Stomach smooth muscle (tissue), 2 donors: ENCODE results near the gene ASTN2.

Experiments
- H3K27ac ChIP-seq: one replicate; pipeline ENCODE4 v1.7.0; 2013; ENCODE audit warnings: mild to moderate bottlenecking, low read length, inconsistent platforms
- H3K27me3 ChIP-seq, 2 donors: one replicate each; pipeline ENCODE4 v1.7.0; 2013; ENCODE audit warnings: low read length in 2 of 2; ENCODE audit not compliant: insufficient read depth in 2 of 2, control insufficient read depth in 1 of 2
- H3K36me3 ChIP-seq, 2 donors: one replicate each; pipeline ENCODE4 v1.7.0; 2013; ENCODE audit warnings: low read length in 2 of 2; ENCODE audit not compliant: control insufficient read depth in 2 of 2, insufficient read depth in 2 of 2
- H3K4me1 ChIP-seq: one replicate; pipeline ENCODE4 v1.7.0; 2013; ENCODE audit warnings: low read length; ENCODE audit not compliant: control insufficient read depth, insufficient read depth
- H3K4me3 ChIP-seq, 2 donors: one replicate each; pipeline ENCODE4 v1.7.0; 2013; ENCODE audit warnings: low read length in 2 of 2
- H3K9ac ChIP-seq, 2 donors: one replicate each; pipeline ENCODE4 v1.7.0; 2013; ENCODE audit warnings: low read length in 2 of 2, mild to moderate bottlenecking in 1 of 2
- H3K9me3 ChIP-seq, 2 donors: one replicate each; pipeline ENCODE4 v1.7.0; 2013; ENCODE audit warnings: low read length in 2 of 2; ENCODE audit not compliant: control insufficient read depth in 2 of 2
- donor health status: healthy.
- donor health status: Pancreatic carcinoma.

Gene ASTN2

GRCh38 chr9:117278020-117278419, 136.8 kb downstream of the ASTN2 start:
- Histone ChIP-seq H3K4me3 (no peak overlapping the region), H3K9ac (no peak overlapping the region), H3K36me3 (no peaks in the 10 kb centered on the region), H3K4me1 (no peaks in the 10 kb centered on the region), H3K27me3 (no peaks in the 10 kb centered on the region), H3K27ac (no peak overlapping the region), H3K9me3 (peaks cover 0 to 3% of the 10 kb centered on the region in 2 donors)

DNA sequence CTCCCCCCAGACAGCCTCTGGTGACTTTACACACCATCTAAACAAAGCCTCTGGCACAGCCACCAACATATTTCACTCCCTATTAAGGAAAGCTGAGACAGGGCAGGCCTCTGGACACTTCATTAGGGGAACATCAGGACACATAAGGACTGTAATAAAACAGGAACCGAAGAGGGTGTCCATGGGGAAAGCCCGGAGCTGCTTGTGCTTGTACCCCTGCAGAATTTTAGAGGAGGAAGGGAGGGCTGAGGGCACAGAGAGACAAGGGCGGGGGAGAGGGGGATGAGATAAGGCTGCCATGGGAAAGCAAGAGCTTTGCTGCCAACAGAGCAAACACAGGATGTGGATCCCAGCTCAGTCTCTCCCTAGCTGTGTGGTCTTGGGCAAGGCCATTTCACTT, 138.4 kb downstream of the ASTN2 start:
- no peak overlapping the region for H3K4me3 ChIP-seq
- no peak overlapping the region for H3K27ac ChIP-seq
- no peaks in the 10 kb centered on the region for H3K27me3 ChIP-seq
- H3K4me1 ChIP-seq = no peaks in the 10 kb centered on the region
- no peak overlapping the region for H3K9ac ChIP-seq
- H3K36me3 ChIP-seq = no peaks in the 10 kb centered on the region
- peaks cover 0 to 3% of the 10 kb centered on the region in 2 donors for H3K9me3 ChIP-seq

GRCh38 chr9:117273612-117274011, 141.2 kb downstream of the ASTN2 start:
- H3K9ac ChIP-seq = no peak overlapping the region
- H3K36me3 ChIP-seq = no peaks in the 10 kb centered on the region
- no peak overlapping the region for H3K4me3 ChIP-seq
- peaks cover 0 to 3% of the 10 kb centered on the region in 2 donors for H3K9me3 ChIP-seq
- H3K27me3 ChIP-seq = no peaks in the 10 kb centered on the region
- no peaks in the 10 kb centered on the region for H3K4me1 ChIP-seq
- no peak overlapping the region for H3K27ac ChIP-seq

DNA sequence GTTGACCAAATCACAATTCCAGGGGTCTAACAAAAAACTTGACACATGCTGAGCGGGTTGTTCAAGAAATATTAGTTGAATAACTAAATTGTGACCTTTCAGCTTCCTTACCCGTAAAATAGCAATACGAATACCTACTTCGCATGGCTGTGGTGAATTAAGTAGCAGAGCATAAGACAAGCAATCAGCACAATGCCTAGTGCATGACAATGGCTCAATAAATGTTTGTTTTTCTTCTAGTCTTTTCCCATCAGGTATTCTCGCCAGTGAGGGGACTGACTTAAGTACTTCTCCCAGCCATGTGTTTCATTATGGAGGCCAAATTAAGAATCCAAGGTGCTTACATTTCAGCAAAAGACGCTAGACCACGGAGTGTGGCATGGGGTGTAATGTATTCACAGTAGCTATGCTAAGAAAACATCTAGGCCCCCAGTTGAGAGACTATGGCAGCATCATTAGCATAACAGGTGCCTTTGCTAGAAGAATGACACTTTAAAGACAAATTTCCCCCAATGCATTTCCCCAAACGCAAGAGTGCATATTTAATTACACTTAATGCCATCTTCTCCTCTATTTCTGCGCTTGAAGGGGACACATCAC, 145.9 kb downstream of the ASTN2 start:
- no peak overlapping the region for H3K9ac ChIP-seq
- H3K4me3 ChIP-seq = no peak overlapping the region
- no peaks in the 10 kb centered on the region for H3K4me1 ChIP-seq
- H3K27ac ChIP-seq = no peak overlapping the region
- H3K36me3 ChIP-seq = no peaks in the 10 kb centered on the region
- H3K9me3 ChIP-seq = no peaks in the 10 kb centered on the region
- H3K27me3 ChIP-seq = no peaks in the 10 kb centered on the region

GRCh38 chr9:117266855-117267497, 147.9 kb downstream of the ASTN2 start:
- H3K27ac ChIP-seq = no peak overlapping the region

GRCh38 chr9:117265253-117265652, 149.6 kb downstream of the ASTN2 start:
- Histone ChIP-seq H3K27ac (no peak overlapping the region), H3K4me1 (no peaks in the 10 kb centered on the region), H3K27me3 (no peaks in the 10 kb centered on the region), H3K9ac (no peak overlapping the region), H3K4me3 (no peak overlapping the region), H3K9me3 (no peaks in the 10 kb centered on the region), H3K36me3 (no peaks in the 10 kb centered on the region)

More at GRCh38 chr9:117266855-117267497, 147.9 kb downstream of the ASTN2 start:
- Histone ChIP-seq H3K9me3 (no peaks in the 10 kb centered on the region), H3K9ac (no peak overlapping the region), H3K4me3 (no peak overlapping the region), H3K4me1 (no peaks in the 10 kb centered on the region), H3K27me3 (no peaks in the 10 kb centered on the region), H3K36me3 (no peaks in the 10 kb centered on the region)

- Histone ChIP-seq H3K4me1 (no peaks in the 10 kb centered on the region), H3K27me3 (no peaks in the 10 kb centered on the region), H3K9ac (no peak overlapping the region), H3K27ac (no peak overlapping the region), H3K4me3 (no peak overlapping the region), H3K9me3 (no peaks in the 10 kb centered on the region), H3K36me3 (no peaks in the 10 kb centered on the region)
Measured at GRCh38 chr9:117258184-117258866, 156.5 kb downstream of the ASTN2 start.

DNA sequence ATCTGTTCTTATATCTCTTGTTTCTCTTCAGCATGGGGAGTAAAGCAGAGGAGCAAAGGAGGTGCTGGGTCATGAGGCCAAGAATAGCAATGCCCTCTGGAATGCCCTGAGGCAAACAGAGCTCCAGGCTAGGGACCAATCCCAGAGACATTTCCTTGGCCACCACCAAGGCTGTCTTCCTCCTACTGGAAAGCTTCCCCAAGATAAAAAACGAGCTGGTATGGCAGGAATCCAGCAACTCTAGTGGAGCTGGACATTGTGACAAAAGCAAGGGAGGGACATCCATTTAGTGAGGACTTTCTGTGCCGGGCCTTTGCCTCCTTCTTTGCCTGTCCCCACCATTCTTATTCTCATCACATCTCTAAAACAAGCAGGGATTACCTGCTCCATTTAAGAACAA, 161.6 kb downstream of the ASTN2 start:
- no peak overlapping the region for H3K27ac ChIP-seq
- no peak overlapping the region for H3K9ac ChIP-seq
- H3K4me3 ChIP-seq = no peak overlapping the region
- H3K4me1 ChIP-seq = no peaks in the 10 kb centered on the region
- H3K36me3 ChIP-seq = no peaks in the 10 kb centered on the region
- H3K27me3 ChIP-seq = no peaks in the 10 kb centered on the region
- H3K9me3 ChIP-seq = no peaks in the 10 kb centered on the region

DNA sequence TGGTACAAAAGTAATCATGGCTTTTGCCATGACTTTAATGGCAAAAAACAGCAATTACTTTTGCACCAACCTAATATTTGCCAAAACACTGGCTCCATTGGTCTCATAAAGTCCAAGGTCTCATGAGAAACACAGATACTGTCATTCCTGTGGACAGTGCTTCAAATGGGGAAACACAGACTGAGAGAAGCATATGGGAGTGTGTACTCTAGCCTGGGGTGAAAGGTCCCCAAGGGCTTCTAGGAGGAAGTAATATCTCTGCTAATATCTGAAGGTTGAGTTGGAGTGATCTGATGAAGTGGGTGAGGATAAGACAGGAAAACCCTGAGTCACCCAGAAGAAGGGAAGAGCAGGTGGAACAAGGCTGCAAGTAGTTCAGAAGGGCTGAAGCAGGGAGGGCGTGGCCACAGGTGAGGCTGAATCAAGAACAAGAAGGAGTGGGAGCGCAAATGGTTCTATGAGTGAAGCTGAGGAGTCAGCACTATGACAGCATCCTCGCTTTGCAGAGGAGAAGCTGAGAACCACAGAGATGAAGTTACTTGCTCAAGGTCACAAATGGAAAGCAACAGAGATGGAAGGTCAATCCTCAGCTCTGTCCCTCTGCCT, 164.1 kb downstream of the ASTN2 start:
- Histone ChIP-seq H3K36me3 (no peaks in the 10 kb centered on the region), H3K27ac (no peak overlapping the region), H3K9me3 (no peaks in the 10 kb centered on the region), H3K4me1 (no peaks in the 10 kb centered on the region), H3K9ac (no peak overlapping the region), H3K4me3 (no peak overlapping the region), H3K27me3 (no peaks in the 10 kb centered on the region)

- no peaks in the 10 kb centered on the region for H3K27me3 ChIP-seq
- no peaks in the 10 kb centered on the region for H3K9me3 ChIP-seq
- H3K9ac ChIP-seq = no peak overlapping the region
- no peak overlapping the region for H3K27ac ChIP-seq
- no peak overlapping the region for H3K4me3 ChIP-seq
- H3K4me1 ChIP-seq = no peaks in the 10 kb centered on the region
- no peaks in the 10 kb centered on the region for H3K36me3 ChIP-seq
Measured at GRCh38 chr9:117249799-117250198, 165.1 kb downstream of the ASTN2 start.
